GM12878 (cell line): ENCODE results near the gene BORCS5. TPM values are rescaled to one million over a fixed set of nuclear protein-coding genes. Genes with fewer than 3 reads are reported as not detected.

Experiments
- ASH2L ChIP-seq: fragments of 300-600, 200-600 bp; sonication (generic); IDR thresholded peaks from 2 replicates; pipeline ENCODE4 v1.6.1; 2017; ENCODE audit warnings: low read depth, mild to moderate bottlenecking, borderline replicate concordance
- CHD2 ChIP-seq: IDR thresholded peaks from 2 replicates; pipeline ENCODE4 v1.6.1; 2011; ENCODE audit warnings: low read depth, low read length, improper control_type of control experiment, borderline replicate concordance
- CHD4 ChIP-seq: fragments of 200-600 bp; sonication (generic); IDR thresholded peaks from 2 replicates; pipeline ENCODE4 v1.6.1; 2016; ENCODE audit warnings: mild to moderate bottlenecking
- GABPA ChIP-seq: IDR thresholded peaks from 2 replicates; pipeline ENCODE4 v1.6.1; 2014; ENCODE audit warnings: antibody characterized with exemption, low read depth, mild to moderate bottlenecking, inconsistent platforms
- GATAD2B ChIP-seq: fragments of 450-650 bp; conservative IDR thresholded peaks from 2 replicates; pipeline ENCODE4 v1.6.1; 2017; ENCODE audit warnings: low read depth, mild to moderate bottlenecking, moderate library complexity
- HCFC1 ChIP-seq: fragments of 150-350 bp; IDR thresholded peaks from 2 replicates; pipeline ENCODE4 v1.6.1; 2014; ENCODE audit warnings: low read length
- HDAC6 ChIP-seq: fragments of 200-600 bp; sonication (generic); IDR thresholded peaks from one replicate; pipeline ENCODE4 v1.8.0; 2017; ENCODE audit warnings: antibody characterized with exemption; ENCODE audit not compliant: unreplicated experiment
- JUND ChIP-seq: IDR thresholded peaks from 2 replicates; pipeline ENCODE4 v1.6.1; 2012; ENCODE audit warnings: low read depth, mild to moderate bottlenecking, low read length, improper control_type of control experiment, moderate library complexity
- KDM1A ChIP-seq: fragments of 200-600 bp; sonication (generic); IDR thresholded peaks from 2 replicates; pipeline ENCODE4 v1.6.1; 2016; ENCODE audit warnings: borderline replicate concordance
- LARP7 ChIP-seq: fragments of 450-650 bp; IDR thresholded peaks from 2 replicates; pipeline ENCODE4 v1.6.1; 2017; ENCODE audit warnings: mild to moderate bottlenecking
- NBN ChIP-seq: fragments of 450-650 bp; IDR thresholded peaks from 2 replicates; pipeline ENCODE4 v1.6.1; 2016
- PML ChIP-seq: IDR thresholded peaks from 2 replicates; pipeline ENCODE4 v1.6.1; 2012; ENCODE audit warnings: low read length, inconsistent platforms
- POLR2AphosphoS5 ChIP-seq: IDR thresholded peaks from 2 replicates; pipeline ENCODE4 v1.6.1; 2011; ENCODE audit warnings: mild to moderate bottlenecking, low read length, inconsistent platforms
- SIN3A ChIP-seq: IDR thresholded peaks from 2 replicates; pipeline ENCODE4 v1.6.1; 2012; ENCODE audit warnings: low read depth, low read length, improper control_type of control experiment
- SMAD5 ChIP-seq: IDR thresholded peaks from 2 replicates; pipeline ENCODE4 v1.6.1; 2016; ENCODE audit warnings: antibody characterized with exemption, low read depth
- SRF ChIP-seq, 2 experiments: IDR thresholded peaks; 2 replicates each; pipeline ENCODE4 v1.6.1; 2011; ENCODE audit warnings: low read depth in 2 of 2, low read length in 2 of 2, mild to moderate bottlenecking in 1 of 2, moderate library complexity in 1 of 2
- TAF1 ChIP-seq: IDR thresholded peaks from 2 replicates; pipeline ENCODE4 v1.6.1; 2011; ENCODE audit warnings: mild to moderate bottlenecking, low read depth, low read length, borderline replicate concordance
- TBL1XR1 ChIP-seq: IDR thresholded peaks from 2 replicates; pipeline ENCODE4 v1.6.1; 2012; ENCODE audit warnings: low read depth, low read length, improper control_type of control experiment
- TCF12 ChIP-seq: IDR thresholded peaks from 2 replicates; pipeline ENCODE4 v1.6.1; 2011; ENCODE audit warnings: low read depth, mild to moderate bottlenecking, low read length
- TCF3 ChIP-seq: IDR thresholded peaks from 2 replicates; pipeline ENCODE4 v1.6.1; 2012; ENCODE audit warnings: low read depth, mild to moderate bottlenecking, low read length, borderline replicate concordance; ENCODE audit not compliant: insufficient read depth
- polyA plus RNA-seq, 11 experiments: library from polyadenylated mRNA; depleted of rRNA in 4 of 11; unstranded in 6 of 11; stranded (reverse) in 5 of 11; fragments of >200 nt; fragmentation: Nextera tagmentation in 4 of 11; fragmentation: Illumina TruSeq in 1 of 11; extraction: Ambion mirVana in 4 of 11; extraction: Trizol in 1 of 11; gene quantifications; 1 replicate in 1 of 11; 2 replicates in 10 of 11; pipeline versions ENCODE4 v1.2.1 to v1.2.3, GENCODE V29; 2011 to 2016; ENCODE audit warnings: inconsistent platforms in 2 of 11, missing spikeins in 2 of 11, low read depth in 1 of 11
- total RNA-seq, 4 experiments: library from RNA; depleted of rRNA in 3 of 4; stranded (reverse); fragments of >200 nt in 3 of 4; fragmentation: Illumina TruSeq in 1 of 4; extraction: Trizol in 1 of 4; gene quantifications; 2 replicates each; pipeline versions ENCODE4 v1.2.1 to v1.2.3, GENCODE V29; 2013 to 2021
- TF ChIP-seq, protein P1 (sequence below): fragments of 450-650 bp; IDR thresholded peaks from 2 replicates; pipeline ENCODE4 v1.6.1; 2017; ENCODE audit warnings: antibody characterized with exemption, mild to moderate bottlenecking, moderate library complexity
- TF ChIP-seq, protein P2 (sequence below): fragments of 450-650 bp; conservative IDR thresholded peaks from 2 replicates; pipeline ENCODE4 v1.6.1; 2017; ENCODE audit warnings: mild to moderate bottlenecking, moderate library complexity
- TF ChIP-seq, protein P3 (sequence below): IDR thresholded peaks from 2 replicates; pipeline ENCODE4 v1.6.1; 2012; ENCODE audit warnings: low read depth, low read length, improper control_type of control experiment
- TF ChIP-seq, protein P4 (sequence below): fragments of 450-650 bp; IDR thresholded peaks from 2 replicates; pipeline ENCODE4 v1.6.1; 2017; ENCODE audit warnings: mild to moderate bottlenecking, moderate library complexity

Gene BORCS5
- total and polyA plus RNA-seq, 10 of the 15 experiments (the other 5 are each of a cell fraction or from before 2014, with no cell fraction given): 1.4 to 39.7 (median 16.1) TPM

DNA sequence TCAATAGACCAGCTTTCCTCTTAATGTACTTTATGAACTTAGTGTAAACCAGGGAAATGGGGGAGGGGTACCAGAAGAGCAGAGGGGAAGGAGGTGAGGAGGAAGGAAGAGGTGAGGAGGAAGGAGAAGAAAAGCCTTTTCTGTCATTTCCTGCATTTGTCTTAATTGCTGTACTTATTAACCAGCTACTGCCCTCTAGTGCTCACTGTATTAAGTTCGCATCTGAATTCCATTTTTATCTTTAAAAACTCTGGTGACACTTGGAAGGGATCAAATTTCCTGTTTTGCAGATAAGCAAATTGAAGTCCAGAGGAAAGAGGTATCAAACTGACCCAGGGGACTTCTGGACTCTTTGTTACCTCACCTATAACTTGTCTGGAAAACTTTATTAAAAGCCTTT lies 29.1 kb upstream of the BORCS5 start (continued):
- TF ChIP-seq ASH2L: no peak
- no peak for TF ChIP-seq HDAC6
- TF ChIP-seq HCFC1: no peak
- TF ChIP-seq TAF1: no peak
- TF ChIP-seq, protein P1, sequence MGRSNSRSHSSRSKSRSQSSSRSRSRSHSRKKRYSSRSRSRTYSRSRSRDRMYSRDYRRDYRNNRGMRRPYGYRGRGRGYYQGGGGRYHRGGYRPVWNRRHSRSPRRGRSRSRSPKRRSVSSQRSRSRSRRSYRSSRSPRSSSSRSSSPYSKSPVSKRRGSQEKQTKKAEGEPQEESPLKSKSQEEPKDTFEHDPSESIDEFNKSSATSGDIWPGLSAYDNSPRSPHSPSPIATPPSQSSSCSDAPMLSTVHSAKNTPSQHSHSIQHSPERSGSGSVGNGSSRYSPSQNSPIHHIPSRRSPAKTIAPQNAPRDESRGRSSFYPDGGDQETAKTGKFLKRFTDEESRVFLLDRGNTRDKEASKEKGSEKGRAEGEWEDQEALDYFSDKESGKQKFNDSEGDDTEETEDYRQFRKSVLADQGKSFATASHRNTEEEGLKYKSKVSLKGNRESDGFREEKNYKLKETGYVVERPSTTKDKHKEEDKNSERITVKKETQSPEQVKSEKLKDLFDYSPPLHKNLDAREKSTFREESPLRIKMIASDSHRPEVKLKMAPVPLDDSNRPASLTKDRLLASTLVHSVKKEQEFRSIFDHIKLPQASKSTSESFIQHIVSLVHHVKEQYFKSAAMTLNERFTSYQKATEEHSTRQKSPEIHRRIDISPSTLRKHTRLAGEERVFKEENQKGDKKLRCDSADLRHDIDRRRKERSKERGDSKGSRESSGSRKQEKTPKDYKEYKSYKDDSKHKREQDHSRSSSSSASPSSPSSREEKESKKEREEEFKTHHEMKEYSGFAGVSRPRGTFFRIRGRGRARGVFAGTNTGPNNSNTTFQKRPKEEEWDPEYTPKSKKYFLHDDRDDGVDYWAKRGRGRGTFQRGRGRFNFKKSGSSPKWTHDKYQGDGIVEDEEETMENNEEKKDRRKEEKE: no peak
- TF ChIP-seq SRF (IDR thresholded peaks at IDR 0.05; ENCODE audit: low read depth in 2 of 2, low read length in 2 of 2): peak in 1 of 2 experiments; percentile 86; a peak in 2 of 4 replicates
- no peak for TF ChIP-seq KDM1A
- no peak for TF ChIP-seq SMAD5
- TF ChIP-seq, protein P2, sequence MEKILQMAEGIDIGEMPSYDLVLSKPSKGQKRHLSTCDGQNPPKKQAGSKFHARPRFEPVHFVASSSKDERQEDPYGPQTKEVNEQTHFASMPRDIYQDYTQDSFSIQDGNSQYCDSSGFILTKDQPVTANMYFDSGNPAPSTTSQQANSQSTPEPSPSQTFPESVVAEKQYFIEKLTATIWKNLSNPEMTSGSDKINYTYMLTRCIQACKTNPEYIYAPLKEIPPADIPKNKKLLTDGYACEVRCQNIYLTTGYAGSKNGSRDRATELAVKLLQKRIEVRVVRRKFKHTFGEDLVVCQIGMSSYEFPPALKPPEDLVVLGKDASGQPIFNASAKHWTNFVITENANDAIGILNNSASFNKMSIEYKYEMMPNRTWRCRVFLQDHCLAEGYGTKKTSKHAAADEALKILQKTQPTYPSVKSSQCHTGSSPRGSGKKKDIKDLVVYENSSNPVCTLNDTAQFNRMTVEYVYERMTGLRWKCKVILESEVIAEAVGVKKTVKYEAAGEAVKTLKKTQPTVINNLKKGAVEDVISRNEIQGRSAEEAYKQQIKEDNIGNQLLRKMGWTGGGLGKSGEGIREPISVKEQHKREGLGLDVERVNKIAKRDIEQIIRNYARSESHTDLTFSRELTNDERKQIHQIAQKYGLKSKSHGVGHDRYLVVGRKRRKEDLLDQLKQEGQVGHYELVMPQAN: no peak
- no peak for TF ChIP-seq LARP7
- TF ChIP-seq POLR2AphosphoS5: no peak
- no peak for TF ChIP-seq TCF12
- no peak for TF ChIP-seq NBN
- TF ChIP-seq TCF3: no peak
- no peak for TF ChIP-seq CHD2
- TF ChIP-seq, protein P3, sequence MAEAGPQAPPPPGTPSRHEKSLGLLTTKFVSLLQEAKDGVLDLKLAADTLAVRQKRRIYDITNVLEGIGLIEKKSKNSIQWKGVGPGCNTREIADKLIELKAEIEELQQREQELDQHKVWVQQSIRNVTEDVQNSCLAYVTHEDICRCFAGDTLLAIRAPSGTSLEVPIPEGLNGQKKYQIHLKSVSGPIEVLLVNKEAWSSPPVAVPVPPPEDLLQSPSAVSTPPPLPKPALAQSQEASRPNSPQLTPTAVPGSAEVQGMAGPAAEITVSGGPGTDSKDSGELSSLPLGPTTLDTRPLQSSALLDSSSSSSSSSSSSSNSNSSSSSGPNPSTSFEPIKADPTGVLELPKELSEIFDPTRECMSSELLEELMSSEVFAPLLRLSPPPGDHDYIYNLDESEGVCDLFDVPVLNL: no peak
- no peak for TF ChIP-seq CHD4
- no peak for TF ChIP-seq SIN3A
- TF ChIP-seq, protein P4, sequence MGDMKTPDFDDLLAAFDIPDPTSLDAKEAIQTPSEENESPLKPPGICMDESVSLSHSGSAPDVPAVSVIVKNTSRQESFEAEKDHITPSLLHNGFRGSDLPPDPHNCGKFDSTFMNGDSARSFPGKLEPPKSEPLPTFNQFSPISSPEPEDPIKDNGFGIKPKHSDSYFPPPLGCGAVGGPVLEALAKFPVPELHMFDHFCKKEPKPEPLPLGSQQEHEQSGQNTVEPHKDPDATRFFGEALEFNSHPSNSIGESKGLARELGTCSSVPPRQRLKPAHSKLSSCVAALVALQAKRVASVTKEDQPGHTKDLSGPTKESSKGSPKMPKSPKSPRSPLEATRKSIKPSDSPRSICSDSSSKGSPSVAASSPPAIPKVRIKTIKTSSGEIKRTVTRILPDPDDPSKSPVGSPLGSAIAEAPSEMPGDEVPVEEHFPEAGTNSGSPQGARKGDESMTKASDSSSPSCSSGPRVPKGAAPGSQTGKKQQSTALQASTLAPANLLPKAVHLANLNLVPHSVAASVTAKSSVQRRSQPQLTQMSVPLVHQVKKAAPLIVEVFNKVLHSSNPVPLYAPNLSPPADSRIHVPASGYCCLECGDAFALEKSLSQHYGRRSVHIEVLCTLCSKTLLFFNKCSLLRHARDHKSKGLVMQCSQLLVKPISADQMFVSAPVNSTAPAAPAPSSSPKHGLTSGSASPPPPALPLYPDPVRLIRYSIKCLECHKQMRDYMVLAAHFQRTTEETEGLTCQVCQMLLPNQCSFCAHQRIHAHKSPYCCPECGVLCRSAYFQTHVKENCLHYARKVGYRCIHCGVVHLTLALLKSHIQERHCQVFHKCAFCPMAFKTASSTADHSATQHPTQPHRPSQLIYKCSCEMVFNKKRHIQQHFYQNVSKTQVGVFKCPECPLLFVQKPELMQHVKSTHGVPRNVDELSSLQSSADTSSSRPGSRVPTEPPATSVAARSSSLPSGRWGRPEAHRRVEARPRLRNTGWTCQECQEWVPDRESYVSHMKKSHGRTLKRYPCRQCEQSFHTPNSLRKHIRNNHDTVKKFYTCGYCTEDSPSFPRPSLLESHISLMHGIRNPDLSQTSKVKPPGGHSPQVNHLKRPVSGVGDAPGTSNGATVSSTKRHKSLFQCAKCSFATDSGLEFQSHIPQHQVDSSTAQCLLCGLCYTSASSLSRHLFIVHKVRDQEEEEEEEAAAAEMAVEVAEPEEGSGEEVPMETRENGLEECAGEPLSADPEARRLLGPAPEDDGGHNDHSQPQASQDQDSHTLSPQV: 0 out of 2 replicates have a peak, but pooled peaks have one; percentile 27
- no peak for TF ChIP-seq PML
- TF ChIP-seq TBL1XR1: no peak
- TF ChIP-seq JUND: no peak
- no peak for TF ChIP-seq GABPA
- TF ChIP-seq GATAD2B: no peak
